Neural cell (in vitro differentiated cells): Measurements from ENCODE around the gene TCOF1. TPM values are rescaled to one million over a fixed set of nuclear protein-coding genes. Genes with fewer than 3 reads are reported as not detected.

ENCODE experiments used
- H2AFZ ChIP-seq: fragments of 200-600, 300-800 bp; sonication (generic), shearing (Covaris generic); 2 replicates; pipeline ENCODE4 v1.6.0; 2014; ENCODE audit warnings: low read depth, mild to moderate bottlenecking, antibody characterized with exemption, low read length, moderate library complexity
- H3F3A ChIP-seq: fragments of 200-600 bp; shearing (Covaris generic); 2 replicates; pipeline ENCODE4 v1.6.1; 2016; ENCODE audit warnings: mild to moderate bottlenecking, moderate library complexity, mixed read lengths, antibody characterized with exemption, low read length; ENCODE audit not compliant: insufficient read depth, poor library complexity, severe bottlenecking
- H3K27ac ChIP-seq: fragments of 200-600, 300-800 bp; sonication (generic), shearing (Covaris generic); 2 replicates; pipeline ENCODE4 v1.5.1; 2014; ENCODE audit warnings: mild to moderate bottlenecking, low read length, moderate library complexity
- H3K27me3 ChIP-seq: fragments of 300-800, 200-600 bp; sonication (generic), shearing (Covaris generic); 2 replicates; pipeline ENCODE4 v1.6.0; 2014; ENCODE audit warnings: mild to moderate bottlenecking, low read depth, low read length, moderate library complexity; ENCODE audit not compliant: insufficient read depth
- H3K36me3 ChIP-seq: fragments of 300-800, 200-600 bp; sonication (generic), shearing (Covaris generic); 2 replicates; pipeline ENCODE4 v1.5.1; 2014; ENCODE audit warnings: mild to moderate bottlenecking, antibody characterized with exemption, low read length, moderate library complexity; ENCODE audit not compliant: insufficient read depth
- H3K4me2 ChIP-seq: fragments of 300-800, 200-600 bp; sonication (generic), shearing (Covaris generic); 2 replicates; pipeline ENCODE4 v1.6.0; 2014; ENCODE audit warnings: mild to moderate bottlenecking, low read length
- H3K4me3 ChIP-seq: fragments of 300-800, 200-600 bp; sonication (generic), shearing (Covaris generic); 2 replicates; pipeline ENCODE4 v1.5.1; 2014; ENCODE audit warnings: mild to moderate bottlenecking, low read length, moderate library complexity
- H3K79me2 ChIP-seq: fragments of 200-600 bp; shearing (Covaris generic); replicated peaks from 2 replicates; pipeline ENCODE4 v1.6.0; 2014; ENCODE audit warnings: mild to moderate bottlenecking, low read length, moderate library complexity; ENCODE audit not compliant: insufficient read depth
- H3K9ac ChIP-seq: fragments of 300-800, 200-600 bp; sonication (generic), shearing (Covaris generic); 2 replicates; pipeline ENCODE4 v1.6.1; 2016; ENCODE audit warnings: mild to moderate bottlenecking, low read length, mixed read lengths
- H3K9me2 ChIP-seq: fragments of 200-600 bp; shearing (Covaris generic); 2 replicates; pipeline ENCODE4 v1.6.1; 2016; ENCODE audit warnings: mild to moderate bottlenecking, low read length, mixed read lengths; ENCODE audit not compliant: insufficient read depth
- H3K9me3 ChIP-seq: fragments of 200-600, 300-800 bp; sonication (generic), shearing (Covaris generic); 2 replicates; pipeline ENCODE4 v1.6.1; 2016; ENCODE audit warnings: mild to moderate bottlenecking, mixed run types, low read length, moderate library complexity, mixed read lengths
- H4K20me1 ChIP-seq: fragments of 200-600 bp; shearing (Covaris generic); 2 replicates; pipeline ENCODE4 v1.6.1; 2016; ENCODE audit warnings: mild to moderate bottlenecking, mixed run types; ENCODE audit not compliant: insufficient read depth
- CTCF ChIP-seq: fragments of 450-650 bp; IDR thresholded peaks from 2 replicates; pipeline ENCODE4 v1.5.1; 2014; ENCODE audit warnings: antibody characterized with exemption, mild to moderate bottlenecking, moderate library complexity; ENCODE audit not compliant: poor library complexity, severe bottlenecking
- EP300 ChIP-seq: fragments of 450-650 bp; conservative IDR thresholded peaks from 2 replicates; pipeline ENCODE4 v1.6.1; 2014; ENCODE audit warnings: antibody characterized with exemption, mild to moderate bottlenecking, moderate library complexity; ENCODE audit not compliant: poor library complexity, severe bottlenecking
- EZH2 ChIP-seq: fragments of 200-600, 300-800 bp; shearing (Covaris generic), sonication (generic); IDR thresholded peaks from 2 replicates; pipeline ENCODE4 v1.6.1; 2014; ENCODE audit warnings: antibody characterized with exemption, low read length, borderline replicate concordance, mild to moderate bottlenecking; ENCODE audit not compliant: insufficient read depth, poor library complexity, severe bottlenecking
- MXI1 ChIP-seq: fragments of 450-650 bp; conservative IDR thresholded peaks from 2 replicates; pipeline ENCODE4 v1.6.1; 2014; ENCODE audit warnings: antibody characterized with exemption, mild to moderate bottlenecking; ENCODE audit not compliant: poor library complexity, severe bottlenecking
- POLR2AphosphoS5 ChIP-seq: IDR thresholded peaks from 2 replicates; pipeline ENCODE4 v1.6.1; 2012
- RAD21 ChIP-seq: fragments of 450-650 bp; conservative IDR thresholded peaks from 2 replicates; pipeline ENCODE4 v1.6.1; 2014; ENCODE audit warnings: antibody characterized with exemption, mild to moderate bottlenecking, moderate library complexity
- REST ChIP-seq: IDR thresholded peaks from 2 replicates; pipeline ENCODE4 v1.6.1; 2012; ENCODE audit warnings: borderline replicate concordance
- SMC3 ChIP-seq: fragments of 450-650 bp; conservative IDR thresholded peaks from 2 replicates; pipeline ENCODE4 v1.6.1; 2014; ENCODE audit warnings: antibody characterized with exemption, mild to moderate bottlenecking, moderate library complexity; ENCODE audit not compliant: poor library complexity
- TAF1 ChIP-seq: IDR thresholded peaks from 2 replicates; pipeline ENCODE4 v1.6.1; 2012; ENCODE audit warnings: low read depth
- polyA plus RNA-seq: library from polyadenylated mRNA; depleted of rRNA; stranded (reverse); fragments of >200 nt; gene quantifications from 2 replicates; pipeline ENCODE4 v1.2.3, GENCODE V29; 2014

TCOF1 gene
- polyA plus RNA-seq, 1 donor from 2014 or later, result 6.5 TPM

GRCh38 chr5:150442699-150443080, 85.2 kb downstream of the TCOF1 start:
- H3K27ac ChIP-seq, result no peak overlapping the region
- no peaks in the 10 kb centered on the region for H4K20me1 ChIP-seq
- H3K36me3 ChIP-seq, result no peaks in the 10 kb centered on the region
- no peak overlapping the region for H3K4me2 ChIP-seq
- no peak overlapping the region for H3K4me3 ChIP-seq
- no peaks in the 10 kb centered on the region for H3K9me2 ChIP-seq
- no peaks in the 10 kb centered on the region for H3K27me3 ChIP-seq
- TF ChIP-seq RAD21, result no peak
- no peak for TF ChIP-seq REST
- no peak for TF ChIP-seq POLR2AphosphoS5
- no peak for TF ChIP-seq SMC3
- TF ChIP-seq MXI1, result no peak
- no peak for TF ChIP-seq CTCF
- no peak for TF ChIP-seq EZH2
- TF ChIP-seq EP300, result no peak
- TF ChIP-seq TAF1, result no peak
- no peak overlapping the region for H2AFZ ChIP-seq
- no peak overlapping the region for H3K9ac ChIP-seq
- H3K9me3 ChIP-seq, result no peaks in the 10 kb centered on the region
- peaks cover under 1% of the 10 kb centered on the region for H3K79me2 ChIP-seq
- no peaks in the 10 kb centered on the region for H3F3A ChIP-seq

GRCh38 chr5:150443242-150444075, 86.0 kb downstream of the TCOF1 start:
- Histone ChIP-seq H3K4me2 (no peak overlapping the region), H3K79me2 (peaks cover 9% of the 10 kb centered on the region), H3K36me3 (no peaks in the 10 kb centered on the region), H3K9me3 (no peaks in the 10 kb centered on the region), H3F3A (no peaks in the 10 kb centered on the region), H3K27ac (no peak overlapping the region), H3K9ac (no peak overlapping the region), H3K27me3 (no peaks in the 10 kb centered on the region), H3K4me3 (no peak overlapping the region), H2AFZ (no peak overlapping the region), H3K9me2 (no peaks in the 10 kb centered on the region), H4K20me1 (no peaks in the 10 kb centered on the region)
- no peak for TF ChIP-seq EP300
- TF ChIP-seq SMC3, result no peak
- TF ChIP-seq POLR2AphosphoS5, result no peak
